IMR-90 (cell line): ENCODE measurements around the gene LHFPL5. TPM values are rescaled to one million over a fixed set of nuclear protein-coding genes. Genes with fewer than 3 reads are reported as not detected.

Source experiments
- ATAC-seq: fragments of 200-7000 bp; cut with Tn5 transposase; 2 replicates; pipeline ENCODE4 v1.9.1; 2020; ENCODE audit warnings: low read depth, mild to moderate bottlenecking, moderate library complexity
- BruUV-seq: library from RNA; stranded (reverse); fragments of 400-500 nt; replicated peaks from 2 replicates; lab custom pipeline; 2021; lab: Mats Ljungman, UMichigan
- CTCF ChIA-PET: fragments of 300-600 bp; formaldehyde crosslinking; extraction: SDS; loops from one replicate; lab custom pipeline; 2021; ENCODE audit warnings: antibody characterized with exemption; lab: Yijun Ruan, JAX
- POLR2A ChIA-PET: fragments of 300-600 bp; sonication (Branson Sonifier 250); formaldehyde crosslinking; loops from one replicate; lab custom pipeline; 2022; ENCODE audit warnings: antibody characterized with exemption; ENCODE audit not compliant: unreplicated experiment; lab: Charles Lee
- DNase-seq: peaks from one replicate; pipeline ENCODE4 v3.0.0; 2013
- H2AFZ ChIP-seq: replicated peaks from 2 replicates; pipeline ENCODE3; 2013; ENCODE audit warnings: low read length, mild to moderate bottlenecking; ENCODE audit not compliant: poor library complexity
- H2AK5ac ChIP-seq: 2 replicates; pipeline ENCODE4 v1.6.1; 2013; ENCODE audit warnings: low read depth, low read length, inconsistent platforms
- H2AK9ac ChIP-seq: replicated peaks from 2 replicates; pipeline ENCODE3; 2013; ENCODE audit warnings: mild to moderate bottlenecking, low read depth, low read length, moderate library complexity; ENCODE audit not compliant: poor library complexity
- H2BK120ac ChIP-seq: 2 replicates; pipeline ENCODE4 v1.6.1; 2013; ENCODE audit warnings: low read depth, low read length, inconsistent platforms
- H2BK15ac ChIP-seq: 3 replicates; pipeline ENCODE4 v1.6.1; 2013; ENCODE audit warnings: low read depth, low read length, inconsistent platforms
- H2BK20ac ChIP-seq: 2 replicates; pipeline ENCODE4 v1.6.1; 2013; ENCODE audit warnings: low read depth, mild to moderate bottlenecking, inconsistent platforms, low read length, moderate library complexity
- H2BK5ac ChIP-seq: 2 replicates; pipeline ENCODE4 v1.6.1; 2013; ENCODE audit warnings: mild to moderate bottlenecking, low read depth, low read length, inconsistent platforms; ENCODE audit not compliant: poor library complexity, severe bottlenecking
- H3K14ac ChIP-seq: replicated peaks from 2 replicates; pipeline ENCODE4 v1.6.1; 2013; ENCODE audit warnings: low read depth, low read length, inconsistent platforms
- H3K18ac ChIP-seq: 2 replicates; pipeline ENCODE4 v1.6.1; 2013; ENCODE audit warnings: low read depth, low read length, control low read depth
- H3K23ac ChIP-seq: 2 replicates; pipeline ENCODE4 v1.6.1; 2013; ENCODE audit warnings: low read depth, low read length, inconsistent platforms
- H3K27ac ChIP-seq: 2 replicates; pipeline ENCODE4 v1.5.1; 2013; ENCODE audit warnings: mild to moderate bottlenecking, control low read depth, low read length; ENCODE audit not compliant: insufficient read depth
- H3K27me3 ChIP-seq: 2 replicates; pipeline ENCODE4 v1.6.1; 2013; ENCODE audit warnings: low read length; ENCODE audit not compliant: control insufficient read depth, insufficient read depth
- H3K36me3 ChIP-seq: 2 replicates; pipeline ENCODE4 v1.6.1; 2013; ENCODE audit warnings: low read length, mixed read lengths; ENCODE audit not compliant: control insufficient read depth, insufficient read depth
- H3K4ac ChIP-seq: 2 replicates; pipeline ENCODE4 v1.6.1; 2013; ENCODE audit warnings: low read depth, low read length, inconsistent platforms
- H3K4me1 ChIP-seq: 2 replicates; pipeline ENCODE4 v1.6.1; 2013; ENCODE audit warnings: low read length, mixed read lengths; ENCODE audit not compliant: control insufficient read depth, insufficient read depth
- H3K4me2 ChIP-seq: 2 replicates; pipeline ENCODE4 v1.6.1; 2013; ENCODE audit warnings: low read depth, mild to moderate bottlenecking, control low read depth, low read length, moderate library complexity
- H3K4me3 ChIP-seq: 2 replicates; pipeline ENCODE4 v1.5.1; 2013; ENCODE audit warnings: low read depth, mild to moderate bottlenecking, control low read depth, low read length, moderate library complexity; ENCODE audit not compliant: insufficient read depth
- H3K56ac ChIP-seq: 2 replicates; pipeline ENCODE4 v1.6.1; 2013; ENCODE audit warnings: low read length, inconsistent platforms; ENCODE audit not compliant: insufficient read depth; ENCODE audit errors: extremely low read depth
- H3K79me1 ChIP-seq, 2 experiments: 2 replicates each; pipeline ENCODE4 v1.6.1; 2013; ENCODE audit warnings: low read length in 2 of 2, inconsistent platforms in 1 of 2, low read depth in 1 of 2
- H3K9ac ChIP-seq: 2 replicates; pipeline ENCODE4 v1.6.1; 2013; ENCODE audit warnings: low read depth, low read length, control low read depth
- H3K9me1 ChIP-seq: 2 replicates; pipeline ENCODE4 v1.6.1; 2013; ENCODE audit warnings: low read length, inconsistent platforms; ENCODE audit not compliant: insufficient read depth
- H3K9me3 ChIP-seq: 2 replicates; pipeline ENCODE4 v1.6.1; 2013; ENCODE audit warnings: low read length; ENCODE audit not compliant: control insufficient read depth, insufficient read depth
- H4K20me1 ChIP-seq: 2 replicates; pipeline ENCODE4 v1.6.1; 2013; ENCODE audit warnings: low read length, inconsistent platforms; ENCODE audit not compliant: insufficient read depth
- H4K5ac ChIP-seq: 2 replicates; pipeline ENCODE4 v1.6.1; 2013; ENCODE audit warnings: mild to moderate bottlenecking, low read depth, low read length, control low read depth
- H4K8ac ChIP-seq, 2 experiments: 2 replicates each; pipeline ENCODE4 v1.6.1; 2013; ENCODE audit warnings: low read depth in 2 of 2, low read length in 2 of 2, control low read depth in 1 of 2, inconsistent platforms in 1 of 2
- H4K91ac ChIP-seq: 2 replicates; pipeline ENCODE4 v1.6.1; 2013; ENCODE audit warnings: low read depth, low read length, inconsistent platforms; ENCODE audit not compliant: insufficient read depth
- BHLHE40 ChIP-seq: fragments of 150-350 bp; IDR thresholded peaks from 2 replicates; pipeline ENCODE4 v1.6.1; 2016; ENCODE audit warnings: mild to moderate bottlenecking, low read depth, low read length
- CEBPB ChIP-seq: IDR thresholded peaks from 2 replicates; pipeline ENCODE4 v1.6.1; 2012; ENCODE audit warnings: low read depth, low read length, improper control_type of control experiment
- CHD1 ChIP-seq: IDR thresholded peaks from 2 replicates; pipeline ENCODE4 v1.6.1; 2012; ENCODE audit warnings: low read depth, low read length, improper control_type of control experiment
- CTCF ChIP-seq: conservative IDR thresholded peaks from 2 replicates; pipeline ENCODE4 v1.5.1; 2012; ENCODE audit warnings: mild to moderate bottlenecking, low read depth, low read length, improper control_type of control experiment
- ELK1 ChIP-seq: fragments of 150-350 bp; IDR thresholded peaks from 2 replicates; pipeline ENCODE4 v1.6.1; 2016; ENCODE audit warnings: low read depth, mild to moderate bottlenecking, low read length, moderate library complexity, borderline replicate concordance
- FOS ChIP-seq: fragments of 150-350 bp; IDR thresholded peaks from 2 replicates; pipeline ENCODE4 v1.6.1; 2016; ENCODE audit warnings: low read depth, low read length
- MAFK ChIP-seq: IDR thresholded peaks from 2 replicates; pipeline ENCODE4 v1.6.1; 2012; ENCODE audit warnings: low read depth, low read length, improper control_type of control experiment
- MAZ ChIP-seq: IDR thresholded peaks from 2 replicates; pipeline ENCODE4 v1.6.1; 2012; ENCODE audit warnings: low read depth, mild to moderate bottlenecking, low read length, improper control_type of control experiment, moderate library complexity, borderline replicate concordance
- MXI1 ChIP-seq: IDR thresholded peaks from 2 replicates; pipeline ENCODE4 v1.6.1; 2012; ENCODE audit warnings: low read depth, mild to moderate bottlenecking, low read length, moderate library complexity, borderline replicate concordance
- NFE2L2 ChIP-seq: fragments of 150-350 bp; IDR thresholded peaks from 2 replicates; pipeline ENCODE4 v1.6.1; 2016; ENCODE audit warnings: low read depth, mild to moderate bottlenecking, low read length
- POLR2A ChIP-seq: IDR thresholded peaks from 2 replicates; pipeline ENCODE4 v1.6.1; 2012; ENCODE audit warnings: mild to moderate bottlenecking, low read depth, low read length
- RAD21 ChIP-seq: IDR thresholded peaks from 2 replicates; pipeline ENCODE4 v1.6.1; 2012; ENCODE audit warnings: low read length, improper control_type of control experiment
- RCOR1 ChIP-seq: IDR thresholded peaks from 2 replicates; pipeline ENCODE4 v1.6.1; 2012; ENCODE audit warnings: mild to moderate bottlenecking, low read length, improper control_type of control experiment; ENCODE audit not compliant: insufficient replicate concordance
- RFX5 ChIP-seq: IDR thresholded peaks from 2 replicates; pipeline ENCODE4 v1.8.0; 2012; ENCODE audit warnings: low read depth, mild to moderate bottlenecking, low read length, moderate library complexity
- SMC3 ChIP-seq: fragments of 150-350 bp; IDR thresholded peaks from 2 replicates; pipeline ENCODE4 v1.6.1; 2016; ENCODE audit warnings: low read depth, mild to moderate bottlenecking, antibody characterized with exemption, low read length, moderate library complexity
- USF2 ChIP-seq: fragments of 150-350 bp; IDR thresholded peaks from 2 replicates; pipeline ENCODE4 v1.6.1; 2017; ENCODE audit warnings: mild to moderate bottlenecking, antibody characterized with exemption, low read length, low read depth
- WGBS, 2 experiments: methylation state at CpG; one replicate each; pipeline versions ENCODE4 v1.1.5 to v1.1.7; 2013; ENCODE audit warnings: missing lambda C conversion rate in 2 of 2; ENCODE audit not compliant: insufficient read length in 1 of 2; ENCODE audit errors: extremely low coverage in 2 of 2; 5-methylcytosine and 5-hydroxymethylcytosine counted together
- dilution Hi-C: fragments of 300-500 bp; cut with HindIII; formaldehyde crosslinking; loops from one replicate; pipeline ENCODE4 v1.14.3; 2018; ENCODE audit warnings: low sequenced_read_pairs; ENCODE audit not compliant: unreplicated experiment
- in situ Hi-C: fragments of 300-500 bp; cut with MboI; formaldehyde crosslinking; loops from 3 replicates; pipeline ENCODE4 v1.14.3; 2019; ENCODE audit warnings: low sequenced_read_pairs, inconsistent platforms, mixed read lengths
- intact Hi-C: fragments of 100-400 bp; cut with micrococcal nuclease; formaldehyde crosslinking; loops from 2 replicates; pipeline ENCODE4 v1.10.0; 2022
- polyA plus RNA-seq, 3 experiments: library from polyadenylated mRNA; depleted of rRNA; stranded (reverse); fragments of >200 nt; gene quantifications; 2 replicates each; pipeline ENCODE4 v1.2.3, GENCODE V29; 2012; ENCODE audit warnings: low replicate concordance in 1 of 3
- total RNA-seq: library from RNA; depleted of rRNA; stranded (reverse); fragments of >200 nt; gene quantifications from 2 replicates; pipeline ENCODE4 v1.2.3, GENCODE V29; 2012

The LHFPL5 gene
- total and polyA plus RNA-seq, 2 of the 4 experiments (the other 2 are of a cell fraction): not detected

- CTCF ChIA-PET: no interaction called here
- Histone ChIP-seq H3K4me1 (no peaks in the 10 kb centered on the region), H2AFZ (no peak overlapping the region), H3K27me3 (peaks cover 58% of the 10 kb centered on the region), H3K36me3 (no peaks in the 10 kb centered on the region), H3K79me1 (no peaks in the 10 kb centered on the region), H3K9me3 (no peaks in the 10 kb centered on the region), H3K14ac (no peak overlapping the region), H2BK15ac (no peak overlapping the region), H2BK5ac (no peak overlapping the region), H3K9ac (no peak overlapping the region), H2BK20ac (no peak overlapping the region), H2BK120ac (no peak overlapping the region), H4K5ac (no peak overlapping the region), H3K4me2 (no peak overlapping the region), H2AK9ac (no peak overlapping the region), H3K18ac (no peak overlapping the region), H2AK5ac (no peak overlapping the region), H3K4ac (no peak overlapping the region), H3K56ac (no peak overlapping the region), H4K91ac (no peak overlapping the region), H3K4me3 (no peak overlapping the region), H3K23ac (no peak overlapping the region), H3K27ac (no peak overlapping the region), H4K8ac (no peak overlapping the region), H3K9me1 (no peaks in the 10 kb centered on the region; the same call in 1 of the 2 replicates), H4K20me1 (no peaks in the 10 kb centered on the region; the same call in 1 of the 2 replicates)
- in situ Hi-C loops: no loop called here
- no TSS peak for BruUV-seq
- POLR2A ChIA-PET: no interaction called here
- no CpG with 5 or more reads among the region's 6 CpGs for WGBS, 2 experiments
- DNase-seq: no peak
- no peak for ATAC-seq
- TF ChIP-seq CEBPB (no peak), FOS (no peak), USF2 (no peak), MAZ (no peak), CTCF (no peak), CHD1 (no peak), SMC3 (no peak), RAD21 (no peak), MXI1 (no peak), NFE2L2 (no peak), BHLHE40 (no peak), RFX5 (no peak), ELK1 (no peak), MAFK (no peak), RCOR1 (no peak), POLR2A (no peak)
- intact Hi-C loops: no loop called here
- dilution Hi-C loops: no loop called here
Measured at GRCh38 chr6:35775031-35775430, 30.1 kb upstream of the LHFPL5 start.
